GM04504 (cell line): ENCODE measurements around the gene PSAPL1.

Experiments used
- DNase-seq: peaks from one replicate; pipeline ENCODE4 v3.0.0-alpha.2; 2012; ENCODE audit warnings: low read depth

PSAPL1 gene

DNA sequence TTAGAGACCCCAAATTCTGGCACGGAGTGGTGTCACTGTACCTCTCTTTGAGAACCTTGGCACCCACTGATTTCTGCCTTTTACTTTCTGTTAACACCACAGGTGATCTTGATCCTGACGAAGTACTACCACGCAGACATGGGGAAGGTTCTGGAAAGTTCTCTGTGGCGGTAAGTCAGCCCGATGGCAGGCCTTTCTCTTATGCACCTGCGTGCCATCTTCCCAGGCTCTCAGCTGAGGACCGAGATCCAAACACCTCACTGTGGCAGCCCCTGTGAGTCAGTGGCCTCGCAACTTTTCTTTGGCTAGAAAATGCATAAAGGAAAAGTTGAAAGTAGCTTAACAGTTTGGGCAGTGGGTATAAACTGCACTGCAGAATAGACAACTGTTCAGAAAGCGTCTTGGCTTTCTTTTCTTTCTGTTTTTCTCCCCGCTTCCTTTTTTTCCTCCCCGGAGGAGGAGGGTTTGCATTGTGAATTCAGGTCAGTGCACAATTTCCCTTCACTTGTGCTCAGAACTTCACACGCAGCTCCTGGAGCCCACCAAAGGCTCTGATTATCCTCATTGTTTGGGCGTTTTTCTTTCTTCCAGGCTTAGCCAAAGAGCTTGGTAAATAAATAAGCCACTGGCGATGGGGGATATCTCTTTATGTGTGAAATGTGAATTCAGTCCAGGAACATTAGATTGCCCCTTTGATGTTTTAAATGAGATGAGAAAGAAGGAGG is 38.4 kb downstream of the PSAPL1 start:
- no peak for DNase-seq

DNA sequence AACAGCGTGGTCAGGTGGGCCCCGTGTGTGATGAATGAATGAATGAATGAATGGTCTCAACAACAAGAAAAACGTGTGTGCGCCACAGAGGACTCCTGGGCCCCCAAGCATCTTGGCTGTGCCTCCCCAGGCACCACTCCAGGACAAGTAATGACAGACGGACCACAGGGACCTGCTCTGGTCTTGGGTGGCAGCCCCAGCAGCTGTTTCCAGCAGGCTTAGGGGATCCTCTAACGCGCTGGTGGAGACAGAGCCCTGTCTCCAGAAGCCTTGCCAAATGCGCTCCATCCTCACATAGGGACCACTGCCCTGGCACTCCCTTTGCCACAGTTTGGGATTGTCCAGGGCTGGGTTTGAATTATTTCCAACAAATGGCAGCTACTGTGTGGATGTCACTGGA is 39.1 kb downstream of the PSAPL1 start:
- DNase-seq, result no peak

DNA sequence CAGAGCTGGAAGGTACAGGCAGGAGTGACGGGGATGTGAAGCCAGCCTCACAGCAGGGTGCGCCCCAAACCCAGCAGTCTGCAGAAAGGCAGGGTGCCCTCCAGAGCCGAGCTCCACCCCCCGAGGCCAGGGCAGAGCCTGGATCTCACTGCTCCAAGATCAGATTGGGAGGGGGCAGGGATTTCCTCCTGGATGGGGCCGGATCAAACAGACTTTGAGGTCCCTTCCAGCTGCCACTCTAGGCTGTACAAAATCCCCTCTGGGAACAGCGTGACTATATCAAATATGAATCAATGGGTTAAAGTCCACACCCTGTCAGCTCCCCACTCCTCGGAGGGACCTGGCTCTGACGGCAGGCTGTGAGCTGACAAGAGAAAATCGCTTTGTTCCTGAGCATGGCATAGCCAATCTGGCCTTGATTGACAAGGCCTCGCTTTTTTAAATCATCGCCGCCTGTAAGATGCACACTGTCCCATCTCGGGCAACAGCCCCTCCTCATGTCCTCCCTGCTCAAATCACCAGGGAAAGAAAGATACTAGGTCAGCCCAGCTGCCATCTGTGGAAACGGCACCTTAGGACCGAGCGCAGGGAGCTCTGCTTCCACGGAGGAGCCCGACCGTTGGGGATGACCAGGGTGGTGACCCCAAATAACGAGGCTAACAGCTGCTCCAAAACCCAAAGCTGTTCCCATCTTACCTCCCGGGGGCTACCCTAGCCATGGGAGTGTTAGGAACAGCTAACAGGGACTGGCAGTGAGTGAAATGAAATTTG is 39.9 kb downstream of the PSAPL1 start:
- DNase-seq, result no peak

DNA sequence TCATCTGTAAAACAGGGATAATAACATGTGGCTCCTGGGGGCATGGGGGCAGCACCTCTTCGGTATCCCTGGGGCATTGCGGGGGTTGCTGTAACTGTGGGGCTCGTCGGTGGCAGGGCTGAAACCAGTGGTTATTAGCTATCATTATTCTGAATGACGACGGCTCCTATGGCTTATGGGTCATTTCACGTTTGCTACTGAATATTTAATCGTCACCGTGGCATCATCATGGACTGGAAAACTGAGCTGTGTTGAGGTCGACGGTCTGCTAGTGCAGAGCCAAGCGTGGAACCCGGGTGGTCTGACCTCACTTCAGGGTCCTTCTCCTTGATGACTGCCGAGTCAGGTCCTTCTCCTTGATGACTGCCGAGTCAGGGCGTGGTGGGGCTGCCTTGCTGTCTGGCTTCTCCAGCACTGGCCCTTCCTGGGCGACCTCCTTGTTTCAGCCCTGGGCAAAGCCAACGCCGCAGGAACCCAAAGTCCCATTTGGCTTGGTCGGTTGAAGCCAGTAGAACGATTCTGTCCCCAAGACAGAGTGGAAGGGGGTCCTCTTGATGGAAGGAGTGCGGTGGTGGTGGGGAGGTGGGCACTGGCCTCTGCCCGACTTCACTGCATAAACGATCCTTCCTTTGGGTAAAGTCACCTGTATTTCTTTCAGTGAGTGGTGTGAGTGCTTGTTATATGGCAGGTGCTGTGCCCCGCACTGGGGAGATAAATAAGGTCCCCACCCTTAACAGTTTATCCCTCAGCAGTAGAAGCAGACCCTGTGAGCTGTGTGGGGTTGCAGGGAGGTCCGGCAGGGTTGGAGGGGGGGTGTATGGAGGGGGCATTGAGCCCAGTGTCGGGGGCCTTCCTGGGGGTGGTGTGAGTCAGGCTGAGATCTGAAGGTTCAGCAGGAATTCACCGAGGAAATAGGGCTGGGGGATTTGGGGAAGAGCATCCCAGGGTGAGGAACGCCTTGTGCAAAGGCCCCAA is 40.8 kb downstream of the PSAPL1 start:
- DNase-seq, result no peak

- DNase-seq, result no peak
These were observed 42.0 kb downstream of the PSAPL1 start for GRCh38 chr4:7392438-7393421.

DNA sequence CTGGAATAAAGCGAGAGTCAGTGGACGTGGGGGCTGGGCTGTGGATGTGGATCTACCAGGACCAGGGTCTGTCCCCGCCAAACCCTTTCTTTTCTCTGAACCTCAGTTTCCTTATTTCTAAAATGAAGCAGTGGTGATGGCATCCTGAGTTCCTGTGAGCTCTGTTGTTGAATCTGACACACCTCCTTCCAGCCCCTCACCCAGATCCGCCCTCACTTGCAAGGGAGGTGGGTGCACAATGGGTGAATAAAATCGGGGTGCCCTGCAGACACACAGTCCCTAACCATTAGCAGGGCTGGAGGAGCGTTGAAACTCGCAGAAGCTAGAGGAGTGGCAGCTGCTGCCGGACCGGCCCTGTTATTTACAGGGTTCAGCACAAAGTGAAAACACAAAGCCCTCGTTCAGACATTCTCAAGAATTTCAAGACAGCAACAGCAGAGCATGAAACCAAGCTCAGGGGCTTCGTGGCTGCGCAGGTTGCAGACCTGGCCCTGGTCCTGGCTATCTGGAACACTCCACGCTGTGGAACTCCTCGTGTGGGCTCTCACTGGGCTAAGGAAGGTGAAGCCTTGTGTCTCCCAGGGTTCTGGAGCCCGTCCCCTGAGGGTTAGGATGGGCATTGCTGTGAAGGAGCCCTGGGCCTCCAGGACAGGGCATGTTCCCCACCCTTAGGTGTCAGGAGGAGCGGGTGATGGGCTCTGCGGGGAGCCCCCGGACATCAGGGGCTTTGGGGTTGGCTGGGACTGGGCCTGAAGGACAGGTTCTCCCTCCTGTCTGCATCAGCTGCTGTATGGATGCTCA is 42.9 kb downstream of the PSAPL1 start:
- DNase-seq, result no peak

DNA sequence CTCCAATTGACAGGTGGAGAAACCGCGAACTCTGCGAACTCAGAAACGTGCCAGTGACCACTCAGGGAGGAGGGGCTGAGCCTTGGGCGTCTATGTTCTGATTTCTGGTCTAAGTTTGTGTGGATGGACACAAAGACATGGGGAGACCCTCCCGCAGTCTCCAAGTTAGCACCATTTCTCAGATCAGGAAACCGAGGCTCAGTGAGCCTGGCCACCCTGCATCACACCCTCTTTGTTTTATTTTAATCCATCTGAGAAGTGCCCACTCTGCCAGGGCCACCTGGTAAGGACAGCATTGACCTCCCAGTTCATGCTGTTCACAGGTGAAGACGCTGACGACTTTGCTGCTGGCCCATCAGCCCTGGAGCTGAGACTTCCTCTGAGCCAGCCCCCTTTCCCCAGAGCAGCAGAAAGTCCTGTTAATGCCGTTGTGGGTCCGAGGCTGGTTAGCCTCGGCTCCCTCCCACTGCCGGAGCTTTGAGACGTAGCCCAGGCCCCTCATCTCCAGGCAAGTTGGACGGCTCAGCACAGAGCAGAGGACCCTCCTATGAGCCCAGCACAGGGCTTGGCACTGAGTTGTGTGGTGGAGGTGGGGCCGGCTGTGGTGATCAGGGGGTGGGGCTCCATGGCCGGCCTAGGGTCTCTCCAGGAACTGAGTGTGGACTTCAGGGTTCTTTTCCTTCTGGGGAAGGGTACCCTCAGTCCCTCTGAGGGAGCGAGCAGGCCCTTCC is 43.7 kb downstream of the PSAPL1 start:
- DNase-seq, result no peak

DNA sequence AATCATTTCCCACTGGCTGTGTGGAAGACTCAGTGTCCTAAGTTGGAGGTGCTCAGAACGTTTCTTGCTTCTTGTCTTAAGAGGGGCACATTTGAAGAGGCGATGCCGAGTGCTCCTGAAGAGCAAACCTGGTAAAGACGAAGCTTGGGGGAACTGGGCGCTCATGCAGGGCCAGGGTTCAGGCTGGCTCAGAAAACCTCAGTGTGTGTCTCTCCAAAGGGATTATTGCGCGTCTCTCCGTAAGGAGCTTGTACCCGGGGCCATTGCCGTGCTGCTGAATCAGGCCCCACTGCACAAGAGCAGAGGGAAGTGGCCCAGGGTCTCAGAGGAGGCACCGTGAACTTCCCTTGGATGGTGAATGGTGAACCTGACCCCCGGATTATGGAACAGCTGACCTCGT is 44.4 kb downstream of the PSAPL1 start:
- DNase-seq, result no peak

DNA sequence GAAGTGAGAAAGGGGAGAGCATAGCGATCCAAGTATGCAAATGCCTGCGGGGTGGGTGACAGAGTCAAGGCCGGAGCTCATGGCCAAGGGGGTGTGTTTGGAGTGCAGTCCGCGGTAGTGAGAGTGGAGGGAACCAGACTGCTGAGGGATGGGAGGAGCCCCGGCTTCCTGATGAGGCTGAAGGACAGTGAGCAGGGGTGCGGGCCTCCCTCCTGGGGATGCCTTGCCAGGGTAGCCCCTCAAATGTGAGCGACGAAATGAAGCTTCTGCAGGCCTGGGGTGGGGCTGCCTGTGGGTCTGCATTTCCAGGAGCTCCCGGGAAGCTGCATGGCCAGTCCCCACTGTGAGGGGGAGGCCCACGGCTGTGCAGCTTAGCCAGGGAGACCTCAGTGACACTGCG is 45.0 kb downstream of the PSAPL1 start:
- DNase-seq, result no peak

GRCh38 chr4:7389101-7389701 is 45.5 kb downstream of the PSAPL1 start:
- DNase-seq, result no peak

GRCh38 chr4:7388627-7389026 is 46.1 kb downstream of the PSAPL1 start:
- no peak for DNase-seq

- no peak for DNase-seq
These were observed 46.8 kb downstream of the PSAPL1 start for GRCh38 chr4:7387925-7388324.

- no peak for DNase-seq
These were observed 49.5 kb downstream of the PSAPL1 start for GRCh38 chr4:7384929-7385890.

- no peak for DNase-seq
These were observed 50.5 kb downstream of the PSAPL1 start for GRCh38 chr4:7384003-7384928.

DNA sequence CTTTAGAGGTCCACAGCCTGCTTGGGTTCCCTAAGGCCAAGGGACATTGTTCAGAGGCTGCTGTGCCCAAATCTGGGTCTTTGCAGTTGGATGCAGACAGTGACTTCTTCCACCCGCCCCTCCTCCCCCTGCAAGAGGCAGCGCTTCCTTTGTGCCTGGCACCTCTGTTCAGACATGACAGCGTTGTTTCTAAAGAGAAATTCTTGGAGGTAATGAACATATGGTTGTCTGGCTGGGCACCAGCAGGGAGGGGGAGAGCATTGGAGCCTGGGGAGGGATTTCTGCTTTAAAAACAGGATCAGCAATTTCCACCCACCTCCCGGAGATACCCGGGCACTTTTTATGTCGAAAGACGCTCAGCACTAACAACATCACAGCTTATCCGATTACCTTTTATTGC is 51.5 kb downstream of the PSAPL1 start:
- no peak for DNase-seq

DNA sequence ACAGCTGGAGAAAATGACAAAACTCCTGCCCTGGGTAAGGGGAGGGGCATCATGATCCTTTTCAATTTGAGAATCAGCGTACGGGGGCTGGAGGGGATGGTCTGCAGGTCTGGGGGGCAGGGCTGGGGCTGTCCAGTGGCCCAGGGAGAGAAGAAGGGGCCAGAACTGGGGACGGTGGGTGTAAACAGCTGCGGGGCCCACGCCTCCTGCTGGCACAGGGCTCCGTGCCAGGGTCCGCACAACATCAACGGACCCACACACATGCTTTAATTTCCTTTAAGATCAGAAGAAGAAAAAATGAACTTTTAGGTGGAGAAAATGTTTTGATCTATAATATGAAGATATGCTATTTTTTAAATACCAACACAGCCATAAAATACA is 52.1 kb downstream of the PSAPL1 start:
- DNase-seq, result no peak
